ENCODE data around the gene PLCG1.

GRCh38 chr20:41203660-41204059 is 66.3 kb downstream of the PLCG1 start:
- TF ChIP-seq REST (IDR thresholded peaks at IDR 0.05; ENCODE audit: insufficient read depth in 1 of 2, low read depth in 2 of 2, low read length in 2 of 2) (no peak), TAF1 (IDR thresholded peaks at IDR 0.05; ENCODE audit: borderline replicate concordance, insufficient read depth, low read length) (no peak)
